Measurements from ENCODE around the gene RIMKLA. TPM values are rescaled to one million over a fixed set of nuclear protein-coding genes. Genes with fewer than 3 reads are reported as not detected.

Gene RIMKLA
- total and polyA plus RNA-seq, 10 of the 15 experiments (the other 5 are each of a cell fraction or from before 2014, with no cell fraction given), result 0.01 to 0.52 (median 0.08) TPM

DNA sequence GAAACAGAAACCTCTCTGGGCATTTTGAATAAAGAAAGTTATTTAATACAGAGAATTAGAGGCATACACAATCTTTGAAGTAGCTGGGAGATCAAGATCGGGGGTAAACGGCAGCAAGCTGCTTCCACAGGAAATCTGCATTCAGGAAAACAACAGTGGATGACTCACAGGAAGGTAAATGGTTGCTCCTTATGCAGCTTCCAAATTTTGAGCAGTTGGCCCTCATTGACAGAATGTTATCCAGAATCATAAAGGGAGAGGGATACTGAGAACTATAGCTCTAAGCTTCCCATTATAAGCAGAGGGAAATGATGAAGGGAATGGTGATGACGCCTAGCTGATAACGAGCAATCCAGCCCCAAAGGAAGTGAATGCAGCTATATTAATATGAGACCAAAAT lies 46.6 kb downstream of the RIMKLA start:
- Histone ChIP-seq H3K79me2 (ENCODE audit: control insufficient read depth, insufficient read depth, low read length) (no peaks in the 10 kb centered on the region), H3K36me3 (ENCODE audit: control insufficient read depth in 2 of 2, insufficient read depth in 2 of 2, low read length in 1 of 2) (no peaks in the 10 kb centered on the region), H3K4me1 (ENCODE audit: control insufficient read depth, insufficient read depth, low read length) (no peaks in the 10 kb centered on the region), H4K20me1 (ENCODE audit: control insufficient read depth, insufficient read depth) (no peaks in the 10 kb centered on the region), H3K4me3 (no peak overlapping the region), H3K9ac (ENCODE audit: control insufficient read depth, insufficient read depth, low read length) (no peak overlapping the region), H3K27ac (ENCODE audit: control insufficient read depth, insufficient read depth) (no peak overlapping the region), H3K27me3 (replicated peaks in 1 of 2; ENCODE audit: control insufficient read depth in 2 of 2, insufficient read depth in 2 of 2, low read length in 1 of 2) (no peaks in the 10 kb centered on the region), H3K4me2 (ENCODE audit: control insufficient read depth, insufficient read depth) (no peak overlapping the region), H3K9me3 (replicated peaks; ENCODE audit: control insufficient read depth, insufficient read depth, low read length) (no peaks in the 10 kb centered on the region), H2AFZ (ENCODE audit: control insufficient read depth, low read depth, low read length) (no peak overlapping the region)
- DNase-seq (ENCODE audit: low read depth, low spot score), result no peak
- ChIA-PET POLR2A (interaction anchor here (0.5 kb wide), 1 partner anchor 18 kb away, joined by 3 read pairs; no protein-coding TSS in a partner anchor), RAD21 (ENCODE audit: unreplicated experiment) (no interaction called here), CTCF (interaction anchor here (1.1 kb wide), 1 partner anchor 264 kb away, joined by 5 read pairs; no protein-coding TSS in a partner anchor), SMC1A (ENCODE audit: uncharacterized antibody, unreplicated experiment) (no interaction called here)
- no TSS peak for BruUV-seq (replicated peaks)
- FAIRE-seq, result no peak
- 48% methylated on average over 4 of the region's 4 CpGs for WGBS (ENCODE audit: insufficient coverage, insufficient replicate concordance, low lambda C conversion rate, missing lambda C conversion rate)
- no peak for ATAC-seq
- intact Hi-C loops (cut with micrococcal nuclease; ENCODE audit: unreplicated experiment), result no loop called here
- in situ Hi-C loops (cut with MboI), result no loop called here
- no peak for TF ChIP-seq MXI1 (IDR thresholded peaks at IDR 0.05; ENCODE audit: low read depth, low read length)
- TF ChIP-seq EZH2 (IDR thresholded peaks at IDR 0.05; ENCODE audit: borderline replicate concordance, control insufficient read depth, low read depth, low read length), result no peak
- no peak for TF ChIP-seq FOXK2 (IDR thresholded peaks at IDR 0.05)
- no peak for TF ChIP-seq POLR2AphosphoS2 (IDR thresholded peaks at IDR 0.05; ENCODE audit: low read depth, low read length)
- TF ChIP-seq, protein P1, sequence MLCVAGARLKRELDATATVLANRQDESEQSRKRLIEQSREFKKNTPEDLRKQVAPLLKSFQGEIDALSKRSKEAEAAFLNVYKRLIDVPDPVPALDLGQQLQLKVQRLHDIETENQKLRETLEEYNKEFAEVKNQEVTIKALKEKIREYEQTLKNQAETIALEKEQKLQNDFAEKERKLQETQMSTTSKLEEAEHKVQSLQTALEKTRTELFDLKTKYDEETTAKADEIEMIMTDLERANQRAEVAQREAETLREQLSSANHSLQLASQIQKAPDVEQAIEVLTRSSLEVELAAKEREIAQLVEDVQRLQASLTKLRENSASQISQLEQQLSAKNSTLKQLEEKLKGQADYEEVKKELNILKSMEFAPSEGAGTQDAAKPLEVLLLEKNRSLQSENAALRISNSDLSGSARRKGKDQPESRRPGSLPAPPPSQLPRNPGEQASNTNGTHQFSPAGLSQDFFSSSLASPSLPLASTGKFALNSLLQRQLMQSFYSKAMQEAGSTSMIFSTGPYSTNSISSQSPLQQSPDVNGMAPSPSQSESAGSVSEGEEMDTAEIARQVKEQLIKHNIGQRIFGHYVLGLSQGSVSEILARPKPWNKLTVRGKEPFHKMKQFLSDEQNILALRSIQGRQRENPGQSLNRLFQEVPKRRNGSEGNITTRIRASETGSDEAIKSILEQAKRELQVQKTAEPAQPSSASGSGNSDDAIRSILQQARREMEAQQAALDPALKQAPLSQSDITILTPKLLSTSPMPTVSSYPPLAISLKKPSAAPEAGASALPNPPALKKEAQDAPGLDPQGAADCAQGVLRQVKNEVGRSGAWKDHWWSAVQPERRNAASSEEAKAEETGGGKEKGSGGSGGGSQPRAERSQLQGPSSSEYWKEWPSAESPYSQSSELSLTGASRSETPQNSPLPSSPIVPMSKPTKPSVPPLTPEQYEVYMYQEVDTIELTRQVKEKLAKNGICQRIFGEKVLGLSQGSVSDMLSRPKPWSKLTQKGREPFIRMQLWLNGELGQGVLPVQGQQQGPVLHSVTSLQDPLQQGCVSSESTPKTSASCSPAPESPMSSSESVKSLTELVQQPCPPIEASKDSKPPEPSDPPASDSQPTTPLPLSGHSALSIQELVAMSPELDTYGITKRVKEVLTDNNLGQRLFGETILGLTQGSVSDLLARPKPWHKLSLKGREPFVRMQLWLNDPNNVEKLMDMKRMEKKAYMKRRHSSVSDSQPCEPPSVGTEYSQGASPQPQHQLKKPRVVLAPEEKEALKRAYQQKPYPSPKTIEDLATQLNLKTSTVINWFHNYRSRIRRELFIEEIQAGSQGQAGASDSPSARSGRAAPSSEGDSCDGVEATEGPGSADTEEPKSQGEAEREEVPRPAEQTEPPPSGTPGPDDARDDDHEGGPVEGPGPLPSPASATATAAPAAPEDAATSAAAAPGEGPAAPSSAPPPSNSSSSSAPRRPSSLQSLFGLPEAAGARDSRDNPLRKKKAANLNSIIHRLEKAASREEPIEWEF (IDR thresholded peaks at IDR 0.05; ENCODE audit: insufficient replicate concordance, low read depth, low read length), result no peak
- TF ChIP-seq TCF7 (IDR thresholded peaks at IDR 0.05; ENCODE audit: borderline replicate concordance), result no peak
- TF ChIP-seq SRF (IDR thresholded peaks at IDR 0.05; ENCODE audit: low read depth in 2 of 2, low read length in 2 of 2), result no peak
- TF ChIP-seq BMI1 (IDR thresholded peaks at IDR 0.05; ENCODE audit: borderline replicate concordance), result no peak
- TF ChIP-seq KDM1A (IDR thresholded peaks at IDR 0.05; ENCODE audit: borderline replicate concordance), result no peak

Data from GM12878 (cell line).